Measurements from ENCODE around the gene KCNMA1. TPM values are rescaled to one million over a fixed set of nuclear protein-coding genes. Genes with fewer than 3 reads are reported as not detected.

The KCNMA1 gene
- total and polyA plus RNA-seq, 10 of the 15 experiments (the other 5 are each of a cell fraction or from before 2014, with no cell fraction given) = 8.5 to 77.0 (median 21.3) TPM

GRCh38 chr10:77026148-77026547, 611.5 kb downstream of the KCNMA1 start:
- H3K9ac ChIP-seq (ENCODE audit: control insufficient read depth, insufficient read depth, low read length) = no peak overlapping the region
- H3K27ac ChIP-seq (ENCODE audit: control insufficient read depth, insufficient read depth) = no peak overlapping the region
- no peak for ATAC-seq
- no peak overlapping the region for H3K4me3 ChIP-seq
- H3K27me3 ChIP-seq (replicated peaks in 1 of 2; ENCODE audit: control insufficient read depth in 2 of 2, insufficient read depth in 2 of 2, low read length in 1 of 2) = no peaks in the 10 kb centered on the region
- ChIA-PET RAD21 (ENCODE audit: unreplicated experiment) (interaction anchor here (1.1 kb wide), 1 partner anchor 20 kb away, joined by 3 read pairs; no protein-coding TSS in a partner anchor), POLR2A (no interaction called here), SMC1A (ENCODE audit: uncharacterized antibody, unreplicated experiment) (interaction anchor here (2.0 kb wide), 1 partner anchor 21 kb away, joined by 11 read pairs; no protein-coding TSS in a partner anchor), CTCF (interaction anchor here (4.8 kb wide), 1 partner anchor 12 kb away, joined by 34 read pairs; no protein-coding TSS in a partner anchor)
- 72% methylated on average over 5 of the region's 5 CpGs for WGBS (ENCODE audit: insufficient coverage, insufficient replicate concordance, low lambda C conversion rate, missing lambda C conversion rate)
- H4K20me1 ChIP-seq (ENCODE audit: control insufficient read depth, insufficient read depth) = no peaks in the 10 kb centered on the region
- no peaks in the 10 kb centered on the region for H3K79me2 ChIP-seq (ENCODE audit: control insufficient read depth, insufficient read depth, low read length)
- no peak overlapping the region for H3K4me2 ChIP-seq (ENCODE audit: control insufficient read depth, insufficient read depth)
- no TSS peak for BruUV-seq (replicated peaks)
- H2AFZ ChIP-seq (ENCODE audit: control insufficient read depth, low read depth, low read length) = no peak overlapping the region
- H3K36me3 ChIP-seq (ENCODE audit: control insufficient read depth in 2 of 2, insufficient read depth in 2 of 2, low read length in 1 of 2) = no peaks in the 10 kb centered on the region
- no peaks in the 10 kb centered on the region for H3K4me1 ChIP-seq (ENCODE audit: control insufficient read depth, insufficient read depth, low read length)
- DNase-seq (ENCODE audit: low read depth, low spot score) = no peak
- H3K9me3 ChIP-seq (replicated peaks; ENCODE audit: control insufficient read depth, insufficient read depth, low read length) = no peaks in the 10 kb centered on the region
- intact Hi-C loops (cut with micrococcal nuclease; ENCODE audit: unreplicated experiment) (no loop called here), in situ Hi-C loops (cut with MboI) (no loop called here)
- no peak for FAIRE-seq
- TF ChIP-seq CBFB (IDR thresholded peaks at IDR 0.05; ENCODE audit: low read depth) (no peak), MYC (IDR thresholded peaks at IDR 0.05; ENCODE audit: insufficient read depth, insufficient read length, insufficient replicate concordance, low read length, severe bottlenecking) (no peak), POLR2AphosphoS2 (IDR thresholded peaks at IDR 0.05; ENCODE audit: low read depth, low read length) (no peak), NR2C2 (IDR thresholded peaks at IDR 0.05; ENCODE audit: borderline replicate concordance, control insufficient read depth, insufficient read length, low read depth) (no peak), TAF1 (IDR thresholded peaks at IDR 0.05; ENCODE audit: borderline replicate concordance, low read depth, low read length) (no peak), SIN3A (IDR thresholded peaks at IDR 0.05; ENCODE audit: low read depth, low read length) (no peak), CREM (IDR thresholded peaks at IDR 0.05; ENCODE audit: low read depth) (no peak), EP300 (IDR thresholded peaks at IDR 0.05; ENCODE audit: borderline replicate concordance in 1 of 2, control insufficient read depth in 1 of 2, low read depth in 2 of 2, low read length in 2 of 2) (no peak), ZBTB11 (CRISPR knock-in tag; IDR thresholded peaks at IDR 0.05) (no peak), POLR2AphosphoS5 (IDR thresholded peaks at IDR 0.05; ENCODE audit: low read length) (no peak), SIX5 (IDR thresholded peaks at IDR 0.05; ENCODE audit: low read depth, low read length, severe bottlenecking) (no peak), MXI1 (IDR thresholded peaks at IDR 0.05; ENCODE audit: low read depth, low read length) (no peak)
- TF ChIP-seq, protein P1, sequence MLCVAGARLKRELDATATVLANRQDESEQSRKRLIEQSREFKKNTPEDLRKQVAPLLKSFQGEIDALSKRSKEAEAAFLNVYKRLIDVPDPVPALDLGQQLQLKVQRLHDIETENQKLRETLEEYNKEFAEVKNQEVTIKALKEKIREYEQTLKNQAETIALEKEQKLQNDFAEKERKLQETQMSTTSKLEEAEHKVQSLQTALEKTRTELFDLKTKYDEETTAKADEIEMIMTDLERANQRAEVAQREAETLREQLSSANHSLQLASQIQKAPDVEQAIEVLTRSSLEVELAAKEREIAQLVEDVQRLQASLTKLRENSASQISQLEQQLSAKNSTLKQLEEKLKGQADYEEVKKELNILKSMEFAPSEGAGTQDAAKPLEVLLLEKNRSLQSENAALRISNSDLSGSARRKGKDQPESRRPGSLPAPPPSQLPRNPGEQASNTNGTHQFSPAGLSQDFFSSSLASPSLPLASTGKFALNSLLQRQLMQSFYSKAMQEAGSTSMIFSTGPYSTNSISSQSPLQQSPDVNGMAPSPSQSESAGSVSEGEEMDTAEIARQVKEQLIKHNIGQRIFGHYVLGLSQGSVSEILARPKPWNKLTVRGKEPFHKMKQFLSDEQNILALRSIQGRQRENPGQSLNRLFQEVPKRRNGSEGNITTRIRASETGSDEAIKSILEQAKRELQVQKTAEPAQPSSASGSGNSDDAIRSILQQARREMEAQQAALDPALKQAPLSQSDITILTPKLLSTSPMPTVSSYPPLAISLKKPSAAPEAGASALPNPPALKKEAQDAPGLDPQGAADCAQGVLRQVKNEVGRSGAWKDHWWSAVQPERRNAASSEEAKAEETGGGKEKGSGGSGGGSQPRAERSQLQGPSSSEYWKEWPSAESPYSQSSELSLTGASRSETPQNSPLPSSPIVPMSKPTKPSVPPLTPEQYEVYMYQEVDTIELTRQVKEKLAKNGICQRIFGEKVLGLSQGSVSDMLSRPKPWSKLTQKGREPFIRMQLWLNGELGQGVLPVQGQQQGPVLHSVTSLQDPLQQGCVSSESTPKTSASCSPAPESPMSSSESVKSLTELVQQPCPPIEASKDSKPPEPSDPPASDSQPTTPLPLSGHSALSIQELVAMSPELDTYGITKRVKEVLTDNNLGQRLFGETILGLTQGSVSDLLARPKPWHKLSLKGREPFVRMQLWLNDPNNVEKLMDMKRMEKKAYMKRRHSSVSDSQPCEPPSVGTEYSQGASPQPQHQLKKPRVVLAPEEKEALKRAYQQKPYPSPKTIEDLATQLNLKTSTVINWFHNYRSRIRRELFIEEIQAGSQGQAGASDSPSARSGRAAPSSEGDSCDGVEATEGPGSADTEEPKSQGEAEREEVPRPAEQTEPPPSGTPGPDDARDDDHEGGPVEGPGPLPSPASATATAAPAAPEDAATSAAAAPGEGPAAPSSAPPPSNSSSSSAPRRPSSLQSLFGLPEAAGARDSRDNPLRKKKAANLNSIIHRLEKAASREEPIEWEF (IDR thresholded peaks at IDR 0.05; ENCODE audit: insufficient replicate concordance, low read depth, low read length) = no peak
- TF ChIP-seq, protein P2, sequence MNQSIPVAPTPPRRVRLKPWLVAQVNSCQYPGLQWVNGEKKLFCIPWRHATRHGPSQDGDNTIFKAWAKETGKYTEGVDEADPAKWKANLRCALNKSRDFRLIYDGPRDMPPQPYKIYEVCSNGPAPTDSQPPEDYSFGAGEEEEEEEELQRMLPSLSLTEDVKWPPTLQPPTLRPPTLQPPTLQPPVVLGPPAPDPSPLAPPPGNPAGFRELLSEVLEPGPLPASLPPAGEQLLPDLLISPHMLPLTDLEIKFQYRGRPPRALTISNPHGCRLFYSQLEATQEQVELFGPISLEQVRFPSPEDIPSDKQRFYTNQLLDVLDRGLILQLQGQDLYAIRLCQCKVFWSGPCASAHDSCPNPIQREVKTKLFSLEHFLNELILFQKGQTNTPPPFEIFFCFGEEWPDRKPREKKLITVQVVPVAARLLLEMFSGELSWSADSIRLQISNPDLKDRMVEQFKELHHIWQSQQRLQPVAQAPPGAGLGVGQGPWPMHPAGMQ (IDR thresholded peaks at IDR 0.05; ENCODE audit: borderline replicate concordance) = no peak
